Endothelial cell of umbilical vein (primary cell): Measurements from ENCODE around the gene DOLK.

Experiments used
- CTCF ChIP-seq, 2 donors: IDR thresholded peaks; 1 replicate in 1 of 2; 2 replicates in 1 of 2; pipeline ENCODE4 v1.5.1; 2011; ENCODE audit warnings: low read length in 2 of 2, mild to moderate bottlenecking in 2 of 2, moderate library complexity in 2 of 2, control low read depth in 1 of 2, inconsistent platforms in 1 of 2, low read depth in 1 of 2; ENCODE audit not compliant: insufficient read depth in 1 of 2; ENCODE audit errors: extremely low read depth in 1 of 2
- EZH2 ChIP-seq: IDR thresholded peaks from 2 replicates; pipeline ENCODE4 v1.6.1; 2012; ENCODE audit warnings: borderline replicate concordance, low read depth, mild to moderate bottlenecking, moderate library complexity, low read length, inconsistent platforms; ENCODE audit not compliant: severe bottlenecking
- FOS ChIP-seq: IDR thresholded peaks from 2 replicates; pipeline ENCODE4 v1.6.1; 2011; ENCODE audit warnings: mild to moderate bottlenecking, low read length, moderate library complexity, borderline replicate concordance; ENCODE audit not compliant: insufficient read depth
- JUN ChIP-seq: IDR thresholded peaks from 2 replicates; pipeline ENCODE4 v1.6.1; 2011; ENCODE audit warnings: borderline replicate concordance, low read depth; ENCODE audit not compliant: insufficient read length, insufficient read depth
- MAX ChIP-seq: IDR thresholded peaks from 2 replicates; pipeline ENCODE4 v1.6.1; 2011; ENCODE audit not compliant: insufficient read depth, insufficient read length
- MYC ChIP-seq: IDR thresholded peaks from one replicate; pipeline ENCODE4 v1.6.1; 2011; ENCODE audit warnings: mild to moderate bottlenecking, low read depth, low read length
- POLR2A ChIP-seq: IDR thresholded peaks from 2 replicates; pipeline ENCODE4 v1.6.1; 2012; ENCODE audit warnings: low read depth, mild to moderate bottlenecking, control low read depth, low read length
- POLR2AphosphoS5 ChIP-seq: IDR thresholded peaks from 2 replicates; pipeline ENCODE4 v1.6.1; 2012; ENCODE audit warnings: low read depth, mild to moderate bottlenecking, control low read depth, low read length, moderate library complexity; ENCODE audit not compliant: insufficient read depth

- no peak for TF ChIP-seq POLR2A
- TF ChIP-seq JUN: no peak
- TF ChIP-seq CTCF (IDR thresholded peaks at IDR 0.05; ENCODE audit: extremely low read depth in 1 of 2, insufficient read depth in 1 of 2, low read depth in 1 of 2, low read length in 2 of 2): no peak
- no peak for TF ChIP-seq EZH2
- no peak for TF ChIP-seq POLR2AphosphoS5
- no peak for TF ChIP-seq FOS
- TF ChIP-seq MAX: no peak
- TF ChIP-seq MYC: no peak
Measured at GRCh38 chr9:128921881-128922763, 25.3 kb downstream of the DOLK start.
